ENCODE results near the gene ARL3.
"Not testable (repeated sequence)": the region's sequence is repeated elsewhere in the genome, so short reads cannot be mapped to it uniquely, and the experiment has no call there.

Gene ARL3

GRCh38 chr10:102752934-102753664 is 38.9 kb upstream of the ARL3 start:
- no peak for DNase-seq (ENCODE audit: insufficient read length, low spot score)

DNA sequence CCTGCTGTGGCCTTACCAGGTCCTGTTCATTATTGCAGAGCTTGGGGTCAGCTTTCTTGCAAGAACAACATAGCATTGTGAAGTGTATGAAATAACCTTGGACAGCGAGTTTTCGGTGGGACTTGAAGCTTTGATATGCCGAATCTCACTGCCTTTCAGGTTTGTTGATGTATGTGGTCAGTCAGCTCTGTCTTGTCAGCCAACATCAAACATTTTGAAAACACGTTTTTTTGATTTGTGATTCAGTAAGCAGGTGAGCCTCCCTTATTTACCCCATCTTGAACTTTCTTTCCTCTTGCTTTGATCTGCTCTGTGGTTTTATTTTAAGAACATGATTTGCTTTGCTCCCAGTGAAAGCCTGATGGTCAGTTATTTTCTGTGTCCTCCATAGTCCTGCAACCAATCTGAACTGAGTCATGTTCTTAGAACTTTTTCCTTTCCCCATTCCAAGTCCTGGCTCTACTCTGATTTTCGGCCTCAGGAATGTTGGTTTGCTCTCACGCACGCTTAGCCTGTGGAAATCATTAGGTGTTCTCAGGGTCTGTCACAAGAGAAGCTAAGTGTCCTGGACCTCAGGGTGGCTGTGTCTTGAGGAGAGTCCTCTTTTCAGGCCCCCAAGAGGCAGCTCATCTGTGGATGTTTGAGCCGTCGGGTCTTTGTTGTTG is 38.2 kb upstream of the ARL3 start:
- no peak for DNase-seq (ENCODE audit: insufficient read length, low spot score)
- FAIRE-seq, result no peak

More at GRCh38 chr10:102752934-102753664, 38.9 kb upstream of the ARL3 start:
- peak; percentile 88 for FAIRE-seq
- no peak for TF ChIP-seq POU2F2 (IDR thresholded peaks at IDR 0.05; ENCODE audit: low read depth, low read length)
- no peak for TF ChIP-seq SPI1 (IDR thresholded peaks at IDR 0.05; ENCODE audit: low read depth, low read length)
- TF ChIP-seq PAX5 (IDR thresholded peaks at IDR 0.05; ENCODE audit: insufficient read depth, low read length, severe bottlenecking), result no peak
- TF ChIP-seq POLR2A (IDR thresholded peaks at IDR 0.05; ENCODE audit: low read depth, low read length), result no peak
- TF ChIP-seq TAF1 (IDR thresholded peaks at IDR 0.05; ENCODE audit: low read depth, low read length), result no peak
- no peak for TF ChIP-seq POLR2AphosphoS5 (IDR thresholded peaks at IDR 0.05; ENCODE audit: low read depth, low read length)

GRCh38 chr10:102745157-102745556 is 31.0 kb upstream of the ARL3 start:
- no peak for DNase-seq (ENCODE audit: insufficient read length, low spot score)
- FAIRE-seq, result no peak
- no peak for TF ChIP-seq SPI1 (IDR thresholded peaks at IDR 0.05; ENCODE audit: low read depth, low read length)
- TF ChIP-seq PAX5 (IDR thresholded peaks at IDR 0.05; ENCODE audit: insufficient read depth, low read length, severe bottlenecking), result no peak
- TF ChIP-seq TAF1 (IDR thresholded peaks at IDR 0.05; ENCODE audit: low read depth, low read length), result no peak
- TF ChIP-seq POLR2A (IDR thresholded peaks at IDR 0.05; ENCODE audit: low read depth, low read length), result no peak
- no peak for TF ChIP-seq POLR2AphosphoS5 (IDR thresholded peaks at IDR 0.05; ENCODE audit: low read depth, low read length)
- TF ChIP-seq POU2F2 (IDR thresholded peaks at IDR 0.05; ENCODE audit: low read depth, low read length), result no peak

More for the DNA sequence above, 38.2 kb upstream of the ARL3 start:
- TF ChIP-seq PAX5 (IDR thresholded peaks at IDR 0.05; ENCODE audit: insufficient read depth, low read length, severe bottlenecking) (no peak), POLR2A (IDR thresholded peaks at IDR 0.05; ENCODE audit: low read depth, low read length) (no peak), TAF1 (IDR thresholded peaks at IDR 0.05; ENCODE audit: low read depth, low read length) (no peak), POLR2AphosphoS5 (IDR thresholded peaks at IDR 0.05; ENCODE audit: low read depth, low read length) (no peak), POU2F2 (IDR thresholded peaks at IDR 0.05; ENCODE audit: low read depth, low read length) (no peak), SPI1 (IDR thresholded peaks at IDR 0.05; ENCODE audit: low read depth, low read length) (no peak)

DNA sequence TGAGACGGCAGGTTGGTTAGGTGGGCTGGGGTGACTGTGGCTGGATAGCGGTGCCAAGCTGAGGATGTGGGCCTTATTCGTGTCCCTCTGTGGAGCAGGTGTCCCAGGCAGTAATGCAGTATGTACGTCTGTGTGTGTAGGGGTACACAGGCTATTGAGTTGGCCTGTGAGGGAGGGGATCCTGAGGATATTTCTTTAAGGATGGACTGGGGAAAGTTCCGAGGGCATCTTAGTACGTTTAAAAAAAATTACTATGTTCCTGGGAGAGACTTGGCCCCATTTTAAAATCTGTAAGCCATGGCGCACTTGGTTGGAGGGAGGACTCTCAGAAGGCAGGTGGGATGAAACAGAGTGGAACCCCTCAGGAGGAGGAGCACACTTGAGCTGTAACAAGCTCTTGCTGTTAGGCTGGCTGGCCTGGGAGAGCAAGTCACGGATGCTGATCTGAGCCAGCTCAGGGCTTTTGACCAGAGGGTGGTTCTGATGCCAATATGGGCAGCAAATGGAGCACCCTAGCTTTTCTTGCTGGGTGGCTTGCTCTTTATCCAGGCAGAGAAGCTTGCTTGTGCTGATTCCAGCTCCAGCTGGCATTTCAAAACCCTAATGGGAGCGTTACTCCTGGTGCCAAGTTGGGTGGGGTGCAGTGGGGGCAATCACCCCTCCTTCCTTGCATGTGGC is 30.3 kb upstream of the ARL3 start:
- DNase-seq (ENCODE audit: insufficient read length, low spot score) (no peak), FAIRE-seq (peak; percentile 58)
- TF ChIP-seq POLR2A (IDR thresholded peaks at IDR 0.05; ENCODE audit: low read depth, low read length) (peak; percentile 72; the same call in 1 of the 2 replicates), POU2F2 (IDR thresholded peaks at IDR 0.05; ENCODE audit: low read depth, low read length) (no peak)

- TF ChIP-seq SPI1 (IDR thresholded peaks at IDR 0.05; ENCODE audit: low read depth, low read length) (0 out of 2 replicates have a peak, but pooled peaks have one; percentile 3), POU2F2 (IDR thresholded peaks at IDR 0.05; ENCODE audit: low read depth, low read length) (no peak; the same call in 1 of the 2 replicates), PAX5 (IDR thresholded peaks at IDR 0.05; ENCODE audit: insufficient read depth, low read length, severe bottlenecking) (no peak), POLR2AphosphoS5 (IDR thresholded peaks at IDR 0.05; ENCODE audit: low read depth, low read length) (peak; percentile 77), TAF1 (IDR thresholded peaks at IDR 0.05; ENCODE audit: low read depth, low read length) (peak; percentile 62; the same call in 1 of the 2 replicates), POLR2A (IDR thresholded peaks at IDR 0.05; ENCODE audit: low read depth, low read length) (peak; percentile 81)
- DNase-seq (ENCODE audit: insufficient read length, low spot score), result peak; percentile 85
Observed at GRCh38 chr10:102743588-102744373, 29.6 kb upstream of the ARL3 start, which contains the start of gene WBP1L. TSS of gene WBP1L (plus strand) at chr10:102743948. CDS start at chr10:102744054, 106 bp downstream.

GRCh38 chr10:102743078-102743587 is 28.9 kb upstream of the ARL3 start:
- FAIRE-seq, result no peak
- DNase-seq (ENCODE audit: insufficient read length, low spot score), result no peak
- TF ChIP-seq POLR2A (IDR thresholded peaks at IDR 0.05; ENCODE audit: low read depth, low read length) (no peak), PAX5 (IDR thresholded peaks at IDR 0.05; ENCODE audit: insufficient read depth, low read length, severe bottlenecking) (no peak), TAF1 (IDR thresholded peaks at IDR 0.05; ENCODE audit: low read depth, low read length) (no peak), SPI1 (IDR thresholded peaks at IDR 0.05; ENCODE audit: low read depth, low read length) (no peak), POLR2AphosphoS5 (IDR thresholded peaks at IDR 0.05; ENCODE audit: low read depth, low read length) (no peak), POU2F2 (IDR thresholded peaks at IDR 0.05; ENCODE audit: low read depth, low read length) (no peak)

More at GRCh38 chr10:102743588-102744373, 29.6 kb upstream of the ARL3 start, which contains the start of gene WBP1L:
- FAIRE-seq, result peak; percentile 95

GRCh38 chr10:102742313-102742712 is 28.1 kb upstream of the ARL3 start:
- not testable (repeated sequence) for DNase-seq (ENCODE audit: insufficient read length, low spot score); FAIRE-seq

- DNase-seq (ENCODE audit: insufficient read length, low spot score), result no peak
- no peak for FAIRE-seq
- no peak for TF ChIP-seq SPI1 (IDR thresholded peaks at IDR 0.05; ENCODE audit: low read depth, low read length)
- TF ChIP-seq POLR2AphosphoS5 (IDR thresholded peaks at IDR 0.05; ENCODE audit: low read depth, low read length), result no peak
- no peak for TF ChIP-seq TAF1 (IDR thresholded peaks at IDR 0.05; ENCODE audit: low read depth, low read length)
- no peak for TF ChIP-seq POLR2A (IDR thresholded peaks at IDR 0.05; ENCODE audit: low read depth, low read length)
- no peak for TF ChIP-seq PAX5 (IDR thresholded peaks at IDR 0.05; ENCODE audit: insufficient read depth, low read length, severe bottlenecking)
- TF ChIP-seq POU2F2 (IDR thresholded peaks at IDR 0.05; ENCODE audit: low read depth, low read length), result no peak
Observed at GRCh38 chr10:102741726-102742237, 27.6 kb upstream of the ARL3 start.
